IMR-90 (cell line): ENCODE results near the gene NEDD4L. TPM values are rescaled to one million over a fixed set of nuclear protein-coding genes. Genes with fewer than 3 reads are reported as not detected.

ENCODE experiments used
- ATAC-seq: fragments of 200-7000 bp; cut with Tn5 transposase; 2 replicates; pipeline ENCODE4 v1.9.1; 2020; ENCODE audit warnings: low read depth, mild to moderate bottlenecking, moderate library complexity
- BruUV-seq: library from RNA; stranded (reverse); fragments of 400-500 nt; replicated peaks from 2 replicates; lab custom pipeline; 2021; lab: Mats Ljungman, UMichigan
- CTCF ChIA-PET: fragments of 300-600 bp; formaldehyde crosslinking; extraction: SDS; loops from one replicate; lab custom pipeline; 2021; ENCODE audit warnings: antibody characterized with exemption; lab: Yijun Ruan, JAX
- POLR2A ChIA-PET: fragments of 300-600 bp; sonication (Branson Sonifier 250); formaldehyde crosslinking; loops from one replicate; lab custom pipeline; 2022; ENCODE audit warnings: antibody characterized with exemption; ENCODE audit not compliant: unreplicated experiment; lab: Charles Lee
- DNase-seq: peaks from one replicate; pipeline ENCODE4 v3.0.0; 2013
- H2AFZ ChIP-seq: replicated peaks from 2 replicates; pipeline ENCODE3; 2013; ENCODE audit warnings: low read length, mild to moderate bottlenecking; ENCODE audit not compliant: poor library complexity
- H2AK5ac ChIP-seq: 2 replicates; pipeline ENCODE4 v1.6.1; 2013; ENCODE audit warnings: low read depth, low read length, inconsistent platforms
- H2AK9ac ChIP-seq: replicated peaks from 2 replicates; pipeline ENCODE3; 2013; ENCODE audit warnings: mild to moderate bottlenecking, low read depth, low read length, moderate library complexity; ENCODE audit not compliant: poor library complexity
- H2BK120ac ChIP-seq: 2 replicates; pipeline ENCODE4 v1.6.1; 2013; ENCODE audit warnings: low read depth, low read length, inconsistent platforms
- H2BK15ac ChIP-seq: 3 replicates; pipeline ENCODE4 v1.6.1; 2013; ENCODE audit warnings: low read depth, low read length, inconsistent platforms
- H2BK20ac ChIP-seq: 2 replicates; pipeline ENCODE4 v1.6.1; 2013; ENCODE audit warnings: low read depth, mild to moderate bottlenecking, inconsistent platforms, low read length, moderate library complexity
- H2BK5ac ChIP-seq: 2 replicates; pipeline ENCODE4 v1.6.1; 2013; ENCODE audit warnings: mild to moderate bottlenecking, low read depth, low read length, inconsistent platforms; ENCODE audit not compliant: poor library complexity, severe bottlenecking
- H3K14ac ChIP-seq: replicated peaks from 2 replicates; pipeline ENCODE4 v1.6.1; 2013; ENCODE audit warnings: low read depth, low read length, inconsistent platforms
- H3K18ac ChIP-seq: 2 replicates; pipeline ENCODE4 v1.6.1; 2013; ENCODE audit warnings: low read depth, low read length, control low read depth
- H3K23ac ChIP-seq: 2 replicates; pipeline ENCODE4 v1.6.1; 2013; ENCODE audit warnings: low read depth, low read length, inconsistent platforms
- H3K27ac ChIP-seq: 2 replicates; pipeline ENCODE4 v1.5.1; 2013; ENCODE audit warnings: mild to moderate bottlenecking, control low read depth, low read length; ENCODE audit not compliant: insufficient read depth
- H3K27me3 ChIP-seq: 2 replicates; pipeline ENCODE4 v1.6.1; 2013; ENCODE audit warnings: low read length; ENCODE audit not compliant: control insufficient read depth, insufficient read depth
- H3K36me3 ChIP-seq: 2 replicates; pipeline ENCODE4 v1.6.1; 2013; ENCODE audit warnings: low read length, mixed read lengths; ENCODE audit not compliant: control insufficient read depth, insufficient read depth
- H3K4ac ChIP-seq: 2 replicates; pipeline ENCODE4 v1.6.1; 2013; ENCODE audit warnings: low read depth, low read length, inconsistent platforms
- H3K4me1 ChIP-seq: 2 replicates; pipeline ENCODE4 v1.6.1; 2013; ENCODE audit warnings: low read length, mixed read lengths; ENCODE audit not compliant: control insufficient read depth, insufficient read depth
- H3K4me2 ChIP-seq: 2 replicates; pipeline ENCODE4 v1.6.1; 2013; ENCODE audit warnings: low read depth, mild to moderate bottlenecking, control low read depth, low read length, moderate library complexity
- H3K4me3 ChIP-seq: 2 replicates; pipeline ENCODE4 v1.5.1; 2013; ENCODE audit warnings: low read depth, mild to moderate bottlenecking, control low read depth, low read length, moderate library complexity; ENCODE audit not compliant: insufficient read depth
- H3K56ac ChIP-seq: 2 replicates; pipeline ENCODE4 v1.6.1; 2013; ENCODE audit warnings: low read length, inconsistent platforms; ENCODE audit not compliant: insufficient read depth; ENCODE audit errors: extremely low read depth
- H3K79me1 ChIP-seq, 2 experiments: 2 replicates each; pipeline ENCODE4 v1.6.1; 2013; ENCODE audit warnings: low read length in 2 of 2, inconsistent platforms in 1 of 2, low read depth in 1 of 2
- H3K9ac ChIP-seq: 2 replicates; pipeline ENCODE4 v1.6.1; 2013; ENCODE audit warnings: low read depth, low read length, control low read depth
- H3K9me1 ChIP-seq: 2 replicates; pipeline ENCODE4 v1.6.1; 2013; ENCODE audit warnings: low read length, inconsistent platforms; ENCODE audit not compliant: insufficient read depth
- H3K9me3 ChIP-seq: 2 replicates; pipeline ENCODE4 v1.6.1; 2013; ENCODE audit warnings: low read length; ENCODE audit not compliant: control insufficient read depth, insufficient read depth
- H4K20me1 ChIP-seq: 2 replicates; pipeline ENCODE4 v1.6.1; 2013; ENCODE audit warnings: low read length, inconsistent platforms; ENCODE audit not compliant: insufficient read depth
- H4K5ac ChIP-seq: 2 replicates; pipeline ENCODE4 v1.6.1; 2013; ENCODE audit warnings: mild to moderate bottlenecking, low read depth, low read length, control low read depth
- H4K8ac ChIP-seq, 2 experiments: 2 replicates each; pipeline ENCODE4 v1.6.1; 2013; ENCODE audit warnings: low read depth in 2 of 2, low read length in 2 of 2, control low read depth in 1 of 2, inconsistent platforms in 1 of 2
- H4K91ac ChIP-seq: 2 replicates; pipeline ENCODE4 v1.6.1; 2013; ENCODE audit warnings: low read depth, low read length, inconsistent platforms; ENCODE audit not compliant: insufficient read depth
- BHLHE40 ChIP-seq: fragments of 150-350 bp; IDR thresholded peaks from 2 replicates; pipeline ENCODE4 v1.6.1; 2016; ENCODE audit warnings: mild to moderate bottlenecking, low read depth, low read length
- CHD1 ChIP-seq: IDR thresholded peaks from 2 replicates; pipeline ENCODE4 v1.6.1; 2012; ENCODE audit warnings: low read depth, low read length, improper control_type of control experiment
- CTCF ChIP-seq: conservative IDR thresholded peaks from 2 replicates; pipeline ENCODE4 v1.5.1; 2012; ENCODE audit warnings: mild to moderate bottlenecking, low read depth, low read length, improper control_type of control experiment
- FOS ChIP-seq: fragments of 150-350 bp; IDR thresholded peaks from 2 replicates; pipeline ENCODE4 v1.6.1; 2016; ENCODE audit warnings: low read depth, low read length
- MAFK ChIP-seq: IDR thresholded peaks from 2 replicates; pipeline ENCODE4 v1.6.1; 2012; ENCODE audit warnings: low read depth, low read length, improper control_type of control experiment
- NFE2L2 ChIP-seq: fragments of 150-350 bp; IDR thresholded peaks from 2 replicates; pipeline ENCODE4 v1.6.1; 2016; ENCODE audit warnings: low read depth, mild to moderate bottlenecking, low read length
- POLR2A ChIP-seq: IDR thresholded peaks from 2 replicates; pipeline ENCODE4 v1.6.1; 2012; ENCODE audit warnings: mild to moderate bottlenecking, low read depth, low read length
- RAD21 ChIP-seq: IDR thresholded peaks from 2 replicates; pipeline ENCODE4 v1.6.1; 2012; ENCODE audit warnings: low read length, improper control_type of control experiment
- RCOR1 ChIP-seq: IDR thresholded peaks from 2 replicates; pipeline ENCODE4 v1.6.1; 2012; ENCODE audit warnings: mild to moderate bottlenecking, low read length, improper control_type of control experiment; ENCODE audit not compliant: insufficient replicate concordance
- RFX5 ChIP-seq: IDR thresholded peaks from 2 replicates; pipeline ENCODE4 v1.8.0; 2012; ENCODE audit warnings: low read depth, mild to moderate bottlenecking, low read length, moderate library complexity
- SMC3 ChIP-seq: fragments of 150-350 bp; IDR thresholded peaks from 2 replicates; pipeline ENCODE4 v1.6.1; 2016; ENCODE audit warnings: low read depth, mild to moderate bottlenecking, antibody characterized with exemption, low read length, moderate library complexity
- WGBS, 2 experiments: methylation state at CpG; one replicate each; pipeline versions ENCODE4 v1.1.5 to v1.1.7; 2013; ENCODE audit warnings: missing lambda C conversion rate in 2 of 2; ENCODE audit not compliant: insufficient read length in 1 of 2; ENCODE audit errors: extremely low coverage in 2 of 2; 5-methylcytosine and 5-hydroxymethylcytosine counted together
- dilution Hi-C: fragments of 300-500 bp; cut with HindIII; formaldehyde crosslinking; loops from one replicate; pipeline ENCODE4 v1.14.3; 2018; ENCODE audit warnings: low sequenced_read_pairs; ENCODE audit not compliant: unreplicated experiment
- in situ Hi-C: fragments of 300-500 bp; cut with MboI; formaldehyde crosslinking; loops from 3 replicates; pipeline ENCODE4 v1.14.3; 2019; ENCODE audit warnings: low sequenced_read_pairs, inconsistent platforms, mixed read lengths
- intact Hi-C: fragments of 100-400 bp; cut with micrococcal nuclease; formaldehyde crosslinking; loops from 2 replicates; pipeline ENCODE4 v1.10.0; 2022
- polyA plus RNA-seq, 3 experiments: library from polyadenylated mRNA; depleted of rRNA; stranded (reverse); fragments of >200 nt; gene quantifications; 2 replicates each; pipeline ENCODE4 v1.2.3, GENCODE V29; 2012; ENCODE audit warnings: low replicate concordance in 1 of 3
- total RNA-seq: library from RNA; depleted of rRNA; stranded (reverse); fragments of >200 nt; gene quantifications from 2 replicates; pipeline ENCODE4 v1.2.3, GENCODE V29; 2012
- TF ChIP-seq, protein P1 (sequence below): fragments of 150-350 bp; IDR thresholded peaks from 2 replicates; pipeline ENCODE4 v1.6.1; 2016; ENCODE audit warnings: low read depth, mild to moderate bottlenecking, low read length, moderate library complexity, borderline replicate concordance

Gene NEDD4L
- total and polyA plus RNA-seq, 2 of the 4 experiments (the other 2 are of a cell fraction): 10.0 to 10.9 TPM

GRCh38 chr18:58375051-58375450 lies 331.0 kb downstream of the NEDD4L start:
- no peak overlapping the region for H3K56ac ChIP-seq
- H3K27me3 ChIP-seq: no peaks in the 10 kb centered on the region
- WGBS, 2 experiments: 90% methylated on average over 7 of the region's 8 CpGs; no CpG with 5 or more reads in 1 of the 2 experiments
- H3K4me1 ChIP-seq: no peaks in the 10 kb centered on the region
- dilution Hi-C loops (no loop called here), in situ Hi-C loops (no loop called here), intact Hi-C loops (no loop called here)
- H4K5ac ChIP-seq: no peak overlapping the region
- no peak for DNase-seq
- no peaks in the 10 kb centered on the region for H3K79me1 ChIP-seq
- H2AK9ac ChIP-seq: no peak overlapping the region
- no peak overlapping the region for H3K4me2 ChIP-seq
- no peaks in the 10 kb centered on the region for H3K9me3 ChIP-seq
- H2BK120ac ChIP-seq: no peak overlapping the region
- H4K8ac ChIP-seq: no peak overlapping the region
- H3K4me3 ChIP-seq: no peak overlapping the region
- TF ChIP-seq POLR2A: no peak
- no peak for TF ChIP-seq FOS
- TF ChIP-seq, protein P1, sequence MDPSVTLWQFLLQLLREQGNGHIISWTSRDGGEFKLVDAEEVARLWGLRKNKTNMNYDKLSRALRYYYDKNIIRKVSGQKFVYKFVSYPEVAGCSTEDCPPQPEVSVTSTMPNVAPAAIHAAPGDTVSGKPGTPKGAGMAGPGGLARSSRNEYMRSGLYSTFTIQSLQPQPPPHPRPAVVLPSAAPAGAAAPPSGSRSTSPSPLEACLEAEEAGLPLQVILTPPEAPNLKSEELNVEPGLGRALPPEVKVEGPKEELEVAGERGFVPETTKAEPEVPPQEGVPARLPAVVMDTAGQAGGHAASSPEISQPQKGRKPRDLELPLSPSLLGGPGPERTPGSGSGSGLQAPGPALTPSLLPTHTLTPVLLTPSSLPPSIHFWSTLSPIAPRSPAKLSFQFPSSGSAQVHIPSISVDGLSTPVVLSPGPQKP: no peak
- TF ChIP-seq RFX5: no peak
- no peak for TF ChIP-seq SMC3
- TF ChIP-seq CTCF: no peak
- no peak for TF ChIP-seq MAFK
- TF ChIP-seq RAD21: no peak
- no peak for TF ChIP-seq CHD1
- TF ChIP-seq BHLHE40: no peak
- TF ChIP-seq NFE2L2: no peak
- no peak for TF ChIP-seq RCOR1
- no peak overlapping the region for H3K14ac ChIP-seq
- H4K91ac ChIP-seq: no peak overlapping the region
- CTCF ChIA-PET: no interaction called here
- H2BK5ac ChIP-seq: no peak overlapping the region
- H3K36me3 ChIP-seq: peaks cover 4% of the 10 kb centered on the region
- H2AK5ac ChIP-seq: no peak overlapping the region
- H2BK15ac ChIP-seq: no peak overlapping the region
- H2BK20ac ChIP-seq: no peak overlapping the region
- H3K18ac ChIP-seq: no peak overlapping the region
- H3K27ac ChIP-seq: no peak overlapping the region
- no peaks in the 10 kb centered on the region; the same call in 1 of the 2 replicates for H4K20me1 ChIP-seq
- POLR2A ChIA-PET: no interaction called here
- no peak overlapping the region for H3K9ac ChIP-seq
- BruUV-seq: no TSS peak
- H3K23ac ChIP-seq: no peak overlapping the region
- ATAC-seq: no peak
- no peak overlapping the region for H3K4ac ChIP-seq
- H3K9me1 ChIP-seq: no peaks in the 10 kb centered on the region; the same call in 1 of the 2 replicates
- no peak overlapping the region for H2AFZ ChIP-seq
